Prostate gland (tissue), 2 donors: ENCODE results near the gene FSTL5. TPM values are rescaled to one million over a fixed set of nuclear protein-coding genes. Genes with fewer than 3 reads are reported as not detected.

Experiments
- DNase-seq: peaks from one replicate; pipeline ENCODE4 v3.0.0-alpha.2; 2019; ENCODE audit warnings: low spot score
- H3K27ac ChIP-seq, 2 donors: fragments of 200-600 bp; sonication (generic); 2 replicates each; pipeline ENCODE4 v1.5.1; 2017 to 2019
- H3K27me3 ChIP-seq: fragments of 200-600 bp; sonication (generic); replicated peaks from 2 replicates; pipeline ENCODE4 v1.5.1; 2019; ENCODE audit not compliant: insufficient read depth
- H3K36me3 ChIP-seq, 2 donors: fragments of 200-600 bp; sonication (generic); 1 replicate in 1 of 2; 2 replicates in 1 of 2; pipeline versions ENCODE4 v1.5.1 to v1.8.1; 2017 to 2019
- H3K4me1 ChIP-seq: fragments of 200-600 bp; sonication (generic); replicated peaks from 2 replicates; pipeline ENCODE4 v1.5.1; 2019
- H3K4me3 ChIP-seq, 2 donors: fragments of 200-600 bp; sonication (generic); 2 replicates each; pipeline ENCODE4 v1.5.1; 2017 to 2019
- H3K9me3 ChIP-seq: fragments of 200-600 bp; sonication (generic); 2 replicates; pipeline ENCODE4 v1.5.1; 2017
- POLR2A ChIP-seq: fragments of 450-650 bp; IDR thresholded peaks from one replicate; pipeline ENCODE4 v1.6.1; 2016; ENCODE audit warnings: antibody characterized with exemption, mild to moderate bottlenecking
- POLR2AphosphoS5 ChIP-seq: sonication (generic); formaldehyde crosslinking; IDR thresholded peaks from one replicate; pipeline ENCODE4 v1.6.1; 2017; ENCODE audit warnings: antibody characterized with exemption
- WGBS: methylation state at CpG from one replicate; pipeline ENCODE4 v1.1.5; 2018; 5-methylcytosine and 5-hydroxymethylcytosine counted together
- intact Hi-C: fragments of 100-400 bp; cut with DNase I; formaldehyde crosslinking; loops from one replicate; pipeline ENCODE4 v1.14.2; 2022
- total RNA-seq, 2 donors: library from RNA; depleted of rRNA; stranded (reverse); fragments of >200 nt; gene quantifications; one replicate each; pipeline ENCODE4 v1.1.0, GENCODE V29; 2016
- TF ChIP-seq, protein P1 (sequence below), 4 experiments: fragments of 200-600 bp in 2 of 4; fragments of 450-650 bp in 2 of 4; sonication (generic) in 2 of 4; IDR thresholded peaks; 1 replicate in 3 of 4; 2 replicates in 1 of 4; pipeline ENCODE4 v1.5.1; 2016 to 2019; ENCODE audit warnings: antibody characterized with exemption in 4 of 4, mild to moderate bottlenecking in 2 of 4, moderate library complexity in 2 of 4

FSTL5 gene
- total RNA-seq, 2 donors from 2014 or later = 0.45 TPM; not detected in 1

DNA sequence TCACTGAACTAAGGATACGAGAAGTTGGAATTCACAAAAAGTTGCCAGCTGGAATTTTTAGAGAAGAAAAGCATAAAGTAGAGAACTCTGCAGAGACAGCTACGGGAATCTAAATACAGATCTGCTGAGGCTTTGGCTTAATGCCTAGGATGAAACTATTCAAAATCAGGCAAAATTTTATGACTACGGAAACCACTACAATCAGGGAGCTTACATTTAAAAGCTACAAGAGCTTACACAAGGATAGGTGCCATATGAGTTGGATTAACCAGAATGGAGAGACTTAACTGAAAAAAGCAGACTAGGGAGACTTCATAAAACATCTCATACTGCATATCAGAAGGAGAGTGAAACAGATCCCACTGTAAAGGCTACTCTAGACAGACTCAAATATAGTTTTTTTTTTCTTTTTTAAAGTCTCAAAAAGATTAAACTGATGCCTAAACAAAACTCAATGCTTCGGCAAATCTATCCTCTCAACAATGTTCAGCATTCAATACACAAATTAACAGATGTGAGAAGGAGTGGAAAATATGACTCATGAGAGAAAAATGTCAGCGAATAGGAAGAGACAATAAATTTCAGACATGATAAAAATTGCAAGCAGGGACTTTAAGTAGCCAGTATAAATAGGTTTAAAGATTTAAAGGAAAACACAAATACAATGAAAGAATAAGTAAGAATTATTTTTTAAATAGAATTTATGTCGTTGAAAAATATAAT, 586.1 kb downstream of the FSTL5 start:
- no peak for TF ChIP-seq POLR2AphosphoS5
- TF ChIP-seq POLR2A = no peak
- TF ChIP-seq, protein P1, sequence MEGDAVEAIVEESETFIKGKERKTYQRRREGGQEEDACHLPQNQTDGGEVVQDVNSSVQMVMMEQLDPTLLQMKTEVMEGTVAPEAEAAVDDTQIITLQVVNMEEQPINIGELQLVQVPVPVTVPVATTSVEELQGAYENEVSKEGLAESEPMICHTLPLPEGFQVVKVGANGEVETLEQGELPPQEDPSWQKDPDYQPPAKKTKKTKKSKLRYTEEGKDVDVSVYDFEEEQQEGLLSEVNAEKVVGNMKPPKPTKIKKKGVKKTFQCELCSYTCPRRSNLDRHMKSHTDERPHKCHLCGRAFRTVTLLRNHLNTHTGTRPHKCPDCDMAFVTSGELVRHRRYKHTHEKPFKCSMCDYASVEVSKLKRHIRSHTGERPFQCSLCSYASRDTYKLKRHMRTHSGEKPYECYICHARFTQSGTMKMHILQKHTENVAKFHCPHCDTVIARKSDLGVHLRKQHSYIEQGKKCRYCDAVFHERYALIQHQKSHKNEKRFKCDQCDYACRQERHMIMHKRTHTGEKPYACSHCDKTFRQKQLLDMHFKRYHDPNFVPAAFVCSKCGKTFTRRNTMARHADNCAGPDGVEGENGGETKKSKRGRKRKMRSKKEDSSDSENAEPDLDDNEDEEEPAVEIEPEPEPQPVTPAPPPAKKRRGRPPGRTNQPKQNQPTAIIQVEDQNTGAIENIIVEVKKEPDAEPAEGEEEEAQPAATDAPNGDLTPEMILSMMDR (IDR thresholded peaks at IDR 0.05) = no peak
- 24% methylated on average over 6 of the region's 6 CpGs for WGBS
- Histone ChIP-seq H3K9me3 (no peaks in the 10 kb centered on the region), H3K27me3 (no peaks in the 10 kb centered on the region), H3K36me3 (no peaks in the 10 kb centered on the region), H3K27ac (no peak overlapping the region), H3K4me3 (no peak overlapping the region), H3K4me1 (no peaks in the 10 kb centered on the region)
- intact Hi-C loops = no loop called here
- DNase-seq = no peak

DNA sequence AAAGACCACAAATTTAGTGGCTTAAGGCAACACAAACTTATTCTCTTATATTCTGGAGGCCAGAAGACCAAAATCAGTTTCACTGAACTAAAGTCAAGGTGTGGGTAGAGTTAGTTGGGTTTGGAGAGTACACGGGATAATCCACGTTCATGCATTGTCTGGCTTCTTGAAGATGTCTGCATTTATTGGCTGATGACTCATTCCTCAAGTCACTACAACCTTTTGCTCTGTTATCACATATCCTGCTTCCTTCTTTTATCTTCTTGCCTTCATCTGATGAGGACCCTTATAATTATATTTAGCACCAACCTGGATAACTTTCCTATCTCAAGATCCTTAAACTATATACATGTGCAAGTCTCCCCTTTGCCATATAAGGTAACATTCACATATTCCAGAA, 590.0 kb downstream of the FSTL5 start:
- no peak for DNase-seq
- H3K4me1 ChIP-seq = no peaks in the 10 kb centered on the region
- H3K9me3 ChIP-seq = no peaks in the 10 kb centered on the region
- 64% methylated on average over 2 of the region's 2 CpGs for WGBS
- TF ChIP-seq POLR2A (no peak), POLR2AphosphoS5 (no peak)
- TF ChIP-seq, protein P1 (IDR thresholded peaks at IDR 0.05) = no peak
- no peak overlapping the region for H3K4me3 ChIP-seq
- H3K36me3 ChIP-seq = no peaks in the 10 kb centered on the region
- H3K27me3 ChIP-seq = no peaks in the 10 kb centered on the region
- no peak overlapping the region for H3K27ac ChIP-seq
- intact Hi-C loops = no loop called here

DNA sequence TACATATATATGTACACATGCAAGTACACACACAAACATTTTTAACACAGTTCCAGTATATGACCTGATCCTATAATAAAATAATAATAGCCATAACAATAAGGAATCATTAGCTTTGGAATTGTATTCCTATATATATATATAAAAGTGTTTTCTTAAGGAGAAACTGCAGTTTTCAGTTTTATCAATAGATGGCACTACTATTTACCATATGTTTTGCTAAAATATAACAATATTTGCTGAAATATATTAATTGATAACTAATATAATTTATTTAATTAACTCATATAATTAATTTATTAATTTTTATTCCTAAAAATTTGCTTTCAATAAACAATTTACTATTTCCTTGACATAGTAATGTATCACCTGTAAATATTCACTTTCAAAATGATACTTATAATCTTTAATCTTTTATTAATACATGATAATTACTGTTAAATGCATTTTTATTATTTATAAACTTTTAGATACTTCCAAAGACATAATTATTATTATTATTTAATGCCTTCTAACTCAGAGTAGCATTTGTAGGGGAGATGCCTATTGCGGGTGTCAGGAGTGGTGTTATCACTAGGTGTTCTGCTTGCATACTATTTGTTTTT, 599.5 kb downstream of the FSTL5 start:
- Histone ChIP-seq H3K27ac (no peak overlapping the region), H3K36me3 (no peaks in the 10 kb centered on the region), H3K9me3 (no peaks in the 10 kb centered on the region), H3K4me1 (no peaks in the 10 kb centered on the region), H3K27me3 (no peaks in the 10 kb centered on the region), H3K4me3 (no peak overlapping the region)
- intact Hi-C loops = no loop called here
- WGBS = 93% methylated on average over 1 of the region's 1 CpG
- DNase-seq = no peak
- TF ChIP-seq, protein P1 (IDR thresholded peaks at IDR 0.05) = no peak

DNA sequence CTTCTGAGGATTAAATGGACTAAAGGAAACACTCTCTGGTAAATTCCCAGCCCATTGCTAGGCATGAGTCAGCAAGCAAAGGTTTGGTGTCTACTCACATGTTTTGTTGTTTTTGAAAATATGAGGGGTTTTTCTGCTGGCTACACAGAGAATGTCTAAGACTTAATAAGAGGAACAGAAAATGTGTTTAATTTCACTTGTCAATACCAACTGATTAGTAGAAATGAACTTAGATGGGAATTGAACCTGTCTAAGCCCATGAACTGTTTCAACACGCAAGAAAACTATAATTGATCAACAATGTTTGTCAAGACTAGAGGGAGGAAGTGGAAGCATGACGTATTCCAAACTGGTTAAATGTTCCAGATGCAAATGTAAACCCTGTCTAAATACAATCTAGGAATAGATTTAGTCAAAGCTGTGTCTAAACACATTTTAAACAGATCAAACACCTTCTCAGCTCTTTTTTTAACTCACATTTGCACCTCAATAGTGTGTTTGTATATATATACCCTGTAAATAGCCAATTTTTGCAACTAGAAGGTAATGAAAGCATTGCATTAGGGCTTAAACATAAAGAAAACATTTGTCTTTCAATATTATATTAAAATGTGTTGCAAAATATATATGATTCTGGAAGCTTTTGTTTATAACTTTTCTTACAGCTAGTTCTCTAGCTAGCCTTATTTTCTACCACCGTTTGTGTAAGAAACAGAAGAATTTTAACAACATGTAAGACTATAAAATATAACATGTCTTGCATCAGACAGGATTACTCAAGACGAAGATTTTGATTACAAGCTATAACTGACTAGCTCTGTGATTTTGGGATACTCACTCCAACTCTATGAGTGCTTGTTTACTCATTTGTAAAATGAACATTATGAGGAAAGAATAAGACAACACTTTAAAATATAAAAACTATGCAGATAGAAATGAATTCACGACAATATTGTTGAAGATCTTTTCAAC, 607.8 kb downstream of the FSTL5 start:
- Histone ChIP-seq H3K9me3 (no peaks in the 10 kb centered on the region), H3K27ac (no peak overlapping the region), H3K4me1 (no peaks in the 10 kb centered on the region), H3K36me3 (no peaks in the 10 kb centered on the region), H3K27me3 (no peaks in the 10 kb centered on the region), H3K4me3 (no peak overlapping the region)
- intact Hi-C loops = no loop called here
- no peak for TF ChIP-seq POLR2A
- WGBS = 55% methylated on average over 5 of the region's 5 CpGs
- DNase-seq = no peak

DNA sequence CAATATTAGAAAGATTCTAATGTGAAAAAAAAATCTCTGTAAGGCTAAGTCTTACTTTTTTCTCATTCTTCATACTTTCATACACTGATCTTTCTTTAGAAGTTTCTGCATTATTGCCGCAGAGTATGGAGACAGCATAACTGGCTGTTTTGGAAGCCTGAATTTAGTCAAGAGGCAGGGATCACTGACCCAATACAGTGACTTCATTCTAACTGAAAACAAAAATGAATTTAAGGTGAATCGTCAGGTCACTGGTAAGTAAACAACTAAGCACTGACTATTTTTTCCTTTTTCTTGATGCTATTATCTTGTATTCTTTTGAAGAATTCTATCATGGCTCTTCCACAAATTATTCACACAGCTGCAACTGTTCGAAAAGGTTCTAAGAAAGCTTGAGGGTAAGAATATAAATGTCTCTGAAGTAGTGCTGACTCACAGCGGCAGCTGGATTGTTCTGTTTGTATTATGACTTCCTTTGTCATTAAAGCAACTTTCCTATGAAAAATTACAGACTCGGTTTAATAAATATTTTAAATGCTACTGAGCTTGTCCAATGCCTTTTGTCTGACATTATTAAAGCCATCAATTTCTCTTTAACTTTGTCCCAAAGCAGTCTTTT, 609.3 kb downstream of the FSTL5 start:
- H3K36me3 ChIP-seq = no peaks in the 10 kb centered on the region
- H3K27me3 ChIP-seq = no peaks in the 10 kb centered on the region
- H3K27ac ChIP-seq = no peak overlapping the region
- no peaks in the 10 kb centered on the region for H3K9me3 ChIP-seq
- intact Hi-C loops = no loop called here
- 32% methylated on average over 5 of the region's 5 CpGs for WGBS
- no peak overlapping the region for H3K4me3 ChIP-seq
- no peak for DNase-seq
- no peak for TF ChIP-seq POLR2A
- no peak for TF ChIP-seq POLR2AphosphoS5
- TF ChIP-seq, protein P1 (IDR thresholded peaks at IDR 0.05) = no peak
- H3K4me1 ChIP-seq = no peaks in the 10 kb centered on the region
